ENCODE data around the gene DPYD.

DPYD gene

DNA sequence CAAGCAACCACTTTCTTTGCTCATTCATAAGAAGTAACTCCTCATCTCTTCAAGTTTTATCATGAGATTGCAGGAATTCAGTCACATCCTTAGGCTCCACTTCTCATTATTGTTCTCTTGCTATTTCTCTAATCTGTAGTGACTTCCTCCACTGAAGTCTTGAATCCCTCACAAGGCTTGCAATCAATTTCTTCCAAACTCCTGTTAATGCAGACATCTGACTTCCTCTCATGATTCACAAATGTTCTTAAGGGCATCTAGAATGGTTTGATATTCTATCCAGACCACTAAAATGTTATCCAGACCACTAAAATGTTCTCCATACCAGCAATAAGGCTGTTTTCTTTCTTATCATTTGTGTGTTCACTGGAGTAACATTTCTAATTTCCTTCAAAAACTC is 528.1 kb downstream of the DPYD start:
- H3K4me1 ChIP-seq (ENCODE audit: low read depth, poor library complexity, severe bottlenecking), result no peaks in the 10 kb centered on the region
- H3K79me2 ChIP-seq (ENCODE audit: insufficient read depth, low read depth), result no peaks in the 10 kb centered on the region
- no peak overlapping the region for H3K4me3 ChIP-seq (IDR thresholded peaks at IDR 0.05; ENCODE audit: insufficient read depth, low read depth, low read length)
- no peaks in the 10 kb centered on the region for H3K27me3 ChIP-seq (ENCODE audit: insufficient read depth, low read depth)
- H3K4me2 ChIP-seq, result no peak overlapping the region
- H3K36me3 ChIP-seq (ENCODE audit: insufficient read depth), result no peaks in the 10 kb centered on the region
- no peak overlapping the region for H3K27ac ChIP-seq
- no peaks in the 10 kb centered on the region for H4K20me1 ChIP-seq (ENCODE audit: insufficient read depth)
- no peak overlapping the region for H2AFZ ChIP-seq (ENCODE audit: low read depth)
- TF ChIP-seq, protein P1, sequence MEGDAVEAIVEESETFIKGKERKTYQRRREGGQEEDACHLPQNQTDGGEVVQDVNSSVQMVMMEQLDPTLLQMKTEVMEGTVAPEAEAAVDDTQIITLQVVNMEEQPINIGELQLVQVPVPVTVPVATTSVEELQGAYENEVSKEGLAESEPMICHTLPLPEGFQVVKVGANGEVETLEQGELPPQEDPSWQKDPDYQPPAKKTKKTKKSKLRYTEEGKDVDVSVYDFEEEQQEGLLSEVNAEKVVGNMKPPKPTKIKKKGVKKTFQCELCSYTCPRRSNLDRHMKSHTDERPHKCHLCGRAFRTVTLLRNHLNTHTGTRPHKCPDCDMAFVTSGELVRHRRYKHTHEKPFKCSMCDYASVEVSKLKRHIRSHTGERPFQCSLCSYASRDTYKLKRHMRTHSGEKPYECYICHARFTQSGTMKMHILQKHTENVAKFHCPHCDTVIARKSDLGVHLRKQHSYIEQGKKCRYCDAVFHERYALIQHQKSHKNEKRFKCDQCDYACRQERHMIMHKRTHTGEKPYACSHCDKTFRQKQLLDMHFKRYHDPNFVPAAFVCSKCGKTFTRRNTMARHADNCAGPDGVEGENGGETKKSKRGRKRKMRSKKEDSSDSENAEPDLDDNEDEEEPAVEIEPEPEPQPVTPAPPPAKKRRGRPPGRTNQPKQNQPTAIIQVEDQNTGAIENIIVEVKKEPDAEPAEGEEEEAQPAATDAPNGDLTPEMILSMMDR (conservative IDR thresholded peaks at IDR 0.05; ENCODE audit: low read depth, low read length), result no peak
- no peak overlapping the region for H3K9ac ChIP-seq

DNA sequence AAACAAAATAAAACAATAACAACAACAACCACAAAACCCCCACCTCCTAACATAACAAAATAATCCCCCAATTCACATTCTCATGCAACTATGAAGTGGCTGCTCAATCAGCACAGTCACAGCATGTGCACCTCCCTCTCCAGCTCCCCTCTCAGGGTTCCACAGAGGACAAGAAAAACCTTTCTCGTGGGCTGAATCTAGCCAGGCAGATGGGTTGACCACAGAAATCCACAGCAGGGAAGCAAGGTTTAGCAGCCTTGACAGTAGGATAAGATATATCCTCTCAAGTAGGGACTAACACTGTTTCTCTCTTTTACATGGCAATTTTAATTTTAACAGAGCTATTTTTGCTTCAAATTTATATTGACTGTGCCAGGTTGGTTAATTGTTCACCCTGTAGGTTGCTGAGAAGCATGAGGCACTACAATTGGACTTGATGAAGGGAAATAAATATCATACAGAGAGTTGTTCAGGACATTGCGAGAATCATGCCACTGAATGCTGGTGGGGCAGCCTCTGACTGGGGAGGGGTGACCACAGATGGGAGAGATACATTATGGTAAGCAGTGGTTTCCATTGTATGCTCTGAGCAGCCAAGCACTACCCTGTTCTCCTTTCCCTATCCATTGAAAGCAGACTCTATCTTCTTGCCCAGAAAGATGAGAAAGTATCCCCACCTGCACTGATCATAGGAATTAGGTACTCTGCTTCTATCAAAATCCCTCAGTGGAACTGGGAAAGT is 535.1 kb downstream of the DPYD start:
- no peak overlapping the region for H3K27ac ChIP-seq
- no peaks in the 10 kb centered on the region for H3K36me3 ChIP-seq (ENCODE audit: insufficient read depth)
- TF ChIP-seq, protein P1 (conservative IDR thresholded peaks at IDR 0.05; ENCODE audit: low read depth, low read length), result no peak
- no peaks in the 10 kb centered on the region for H4K20me1 ChIP-seq (ENCODE audit: insufficient read depth)
- H3K4me2 ChIP-seq, result no peak overlapping the region
- no peaks in the 10 kb centered on the region for H3K27me3 ChIP-seq (ENCODE audit: insufficient read depth, low read depth)
- no peaks in the 10 kb centered on the region for H3K4me1 ChIP-seq (ENCODE audit: low read depth, poor library complexity, severe bottlenecking)
- no peaks in the 10 kb centered on the region for H3K79me2 ChIP-seq (ENCODE audit: insufficient read depth, low read depth)
- H3K9ac ChIP-seq, result no peak overlapping the region
- H2AFZ ChIP-seq (ENCODE audit: low read depth), result no peak overlapping the region
- H3K4me3 ChIP-seq (IDR thresholded peaks at IDR 0.05; ENCODE audit: insufficient read depth, low read depth, low read length), result no peak overlapping the region

DNA sequence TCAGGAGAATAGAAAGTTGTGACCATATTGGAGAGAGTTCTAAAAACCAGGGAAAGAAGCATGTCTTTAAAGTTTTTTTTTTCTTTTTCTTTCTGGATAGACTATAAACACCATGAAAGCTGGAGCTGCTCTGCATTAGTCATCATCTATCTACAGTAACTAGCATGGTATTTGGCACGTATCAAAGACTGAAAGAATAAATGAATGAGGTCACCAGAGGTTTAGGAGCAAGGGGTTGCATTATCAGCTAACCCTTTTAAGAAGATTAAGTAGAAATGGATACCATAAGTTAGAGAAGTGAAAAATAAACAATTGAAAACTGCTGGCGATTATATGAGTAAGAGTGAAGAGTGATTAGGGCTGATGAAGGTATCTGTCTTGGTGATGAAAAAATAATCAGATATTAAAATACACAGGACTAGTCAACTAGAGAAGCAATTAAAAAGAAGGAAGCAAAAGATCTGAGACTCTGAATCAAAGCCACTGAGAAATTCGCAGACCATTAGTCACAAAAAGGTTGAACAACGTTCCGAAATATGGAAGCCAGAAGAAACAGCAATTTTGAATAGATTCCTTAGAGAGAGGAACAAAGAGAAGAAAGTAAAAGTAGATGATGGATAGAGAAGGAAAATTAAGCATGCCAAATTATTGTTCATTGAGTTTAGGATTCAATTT is 536.4 kb downstream of the DPYD start:
- no peak overlapping the region for H3K4me2 ChIP-seq
- TF ChIP-seq, protein P1 (conservative IDR thresholded peaks at IDR 0.05; ENCODE audit: low read depth, low read length), result no peak
- no peak overlapping the region for H3K27ac ChIP-seq
- H3K79me2 ChIP-seq (ENCODE audit: insufficient read depth, low read depth), result no peaks in the 10 kb centered on the region
- H3K4me1 ChIP-seq (ENCODE audit: low read depth, poor library complexity, severe bottlenecking), result no peaks in the 10 kb centered on the region
- H2AFZ ChIP-seq (ENCODE audit: low read depth), result no peak overlapping the region
- no peaks in the 10 kb centered on the region for H3K36me3 ChIP-seq (ENCODE audit: insufficient read depth)
- H3K27me3 ChIP-seq (ENCODE audit: insufficient read depth, low read depth), result no peaks in the 10 kb centered on the region
- no peak overlapping the region for H3K9ac ChIP-seq
- no peak overlapping the region for H3K4me3 ChIP-seq (IDR thresholded peaks at IDR 0.05; ENCODE audit: insufficient read depth, low read depth, low read length)
- H4K20me1 ChIP-seq (ENCODE audit: insufficient read depth), result no peaks in the 10 kb centered on the region

DNA sequence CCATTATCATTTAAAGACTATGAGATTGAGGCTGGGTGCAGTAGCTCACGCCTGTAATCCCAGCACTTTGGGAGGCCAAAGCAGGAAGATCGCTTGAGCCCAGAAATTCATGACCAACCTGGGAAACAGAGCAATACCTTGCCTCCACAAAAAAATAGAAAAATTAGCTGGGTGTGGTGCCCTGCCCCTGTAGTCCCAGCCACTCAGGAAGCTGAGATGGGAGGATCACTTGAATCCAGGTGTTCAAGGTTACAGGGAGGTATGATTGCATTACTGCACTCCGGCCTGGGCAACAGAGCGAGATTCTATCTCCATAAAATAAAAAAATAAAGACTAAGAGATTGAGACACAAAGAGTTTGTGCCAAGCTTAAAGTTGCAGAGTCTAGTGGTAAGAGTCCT is 537.0 kb downstream of the DPYD start:
- H3K27me3 ChIP-seq (ENCODE audit: insufficient read depth, low read depth), result no peaks in the 10 kb centered on the region
- H4K20me1 ChIP-seq (ENCODE audit: insufficient read depth), result no peaks in the 10 kb centered on the region
- H2AFZ ChIP-seq (ENCODE audit: low read depth), result no peak overlapping the region
- H3K27ac ChIP-seq, result no peak overlapping the region
- no peak overlapping the region for H3K4me2 ChIP-seq
- TF ChIP-seq, protein P1 (conservative IDR thresholded peaks at IDR 0.05; ENCODE audit: low read depth, low read length), result no peak
- H3K4me1 ChIP-seq (ENCODE audit: low read depth, poor library complexity, severe bottlenecking), result no peaks in the 10 kb centered on the region
- H3K4me3 ChIP-seq (IDR thresholded peaks at IDR 0.05; ENCODE audit: insufficient read depth, low read depth, low read length), result no peak overlapping the region
- no peak overlapping the region for H3K9ac ChIP-seq
- no peaks in the 10 kb centered on the region for H3K36me3 ChIP-seq (ENCODE audit: insufficient read depth)
- no peaks in the 10 kb centered on the region for H3K79me2 ChIP-seq (ENCODE audit: insufficient read depth, low read depth)
